ENCODE results near the gene ZNF652.
"Not testable (repeated sequence)": the region's sequence is repeated elsewhere in the genome, so short reads cannot be mapped to it uniquely, and the experiment has no call there.

ZNF652 gene

DNA sequence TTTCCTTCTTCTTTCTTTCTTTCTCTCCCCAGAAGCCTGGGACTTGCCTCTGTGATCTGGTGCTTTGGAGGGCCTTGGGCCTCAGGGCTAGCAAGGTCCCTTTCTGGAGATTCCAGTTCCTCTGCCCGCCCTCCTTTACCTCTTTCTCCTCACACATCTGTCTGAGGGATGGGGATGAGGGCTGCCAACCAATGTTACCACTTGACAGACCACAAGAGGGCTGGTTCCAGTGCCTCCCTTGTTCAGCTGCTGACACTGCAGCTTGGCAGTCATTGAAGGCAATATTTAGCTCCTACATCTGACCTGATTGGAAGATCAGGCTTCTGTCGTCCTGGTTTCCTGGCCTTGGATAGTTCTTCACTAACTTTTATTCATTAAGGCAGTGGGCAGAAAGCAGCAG is 3.6 kb upstream of the ZNF652 start:
- TF ChIP-seq CTCF (IDR thresholded peaks at IDR 0.05; ENCODE audit: low read depth, low read length, missing control alignments) = peak; percentile 40
- Histone ChIP-seq H3K27ac (no peak overlapping the region), H3K36me3 (replicated peaks) (no peaks in the 10 kb centered on the region), H3K27me3 (replicated peaks) (no peaks in the 10 kb centered on the region), H3K4me3 (ENCODE audit: low read depth, low read length) (no peak overlapping the region)
- in situ Hi-C loops (cut with HindIII; ENCODE audit: low pct_ligation_motif_present, low sequenced_read_pairs) = no loop called here
- DNase-seq = no peak

- DNase-seq; H3K27me3 ChIP-seq (replicated peaks); in situ Hi-C loops (cut with HindIII; ENCODE audit: low pct_ligation_motif_present, low sequenced_read_pairs); H3K36me3 ChIP-seq (replicated peaks); H3K4me3 ChIP-seq (ENCODE audit: low read depth, low read length); H3K27ac ChIP-seq: not testable (repeated sequence)
These were observed 3.1 kb upstream of the ZNF652 start for GRCh38 chr17:49365126-49365525.

GRCh38 chr17:49364119-49364518 is 2.1 kb upstream of the ZNF652 start:
- Histone ChIP-seq H3K27me3 (replicated peaks) (no peaks in the 10 kb centered on the region), H3K27ac (no peak overlapping the region), H3K4me3 (ENCODE audit: low read depth, low read length) (no peak overlapping the region), H3K36me3 (replicated peaks) (no peaks in the 10 kb centered on the region)
- no peak for DNase-seq
- in situ Hi-C loops (cut with HindIII; ENCODE audit: low pct_ligation_motif_present, low sequenced_read_pairs) = no loop called here
- TF ChIP-seq CTCF (IDR thresholded peaks at IDR 0.05; ENCODE audit: low read depth, low read length, missing control alignments) = no peak

GRCh38 chr17:49363251-49363650 is 1.2 kb upstream of the ZNF652 start:
- Histone ChIP-seq H3K36me3 (replicated peaks) (no peaks in the 10 kb centered on the region), H3K27me3 (replicated peaks) (no peaks in the 10 kb centered on the region), H3K27ac (no peak overlapping the region), H3K4me3 (ENCODE audit: low read depth, low read length) (no peak overlapping the region)
- in situ Hi-C loops (cut with HindIII; ENCODE audit: low pct_ligation_motif_present, low sequenced_read_pairs) = no loop called here
- DNase-seq = no peak
- TF ChIP-seq CTCF (IDR thresholded peaks at IDR 0.05; ENCODE audit: low read depth, low read length, missing control alignments) = no peak

GRCh38 chr17:49362723-49363117 is 670 bp upstream of the ZNF652 start:
- Histone ChIP-seq H3K36me3 (replicated peaks) (no peaks in the 10 kb centered on the region), H3K4me3 (ENCODE audit: low read depth, low read length) (peak overlapping the region; percentile 90), H3K27me3 (replicated peaks) (no peaks in the 10 kb centered on the region), H3K27ac (no peak overlapping the region)
- TF ChIP-seq CTCF (IDR thresholded peaks at IDR 0.05; ENCODE audit: low read depth, low read length, missing control alignments) = no peak
- in situ Hi-C loops (cut with HindIII; ENCODE audit: low pct_ligation_motif_present, low sequenced_read_pairs) = no loop called here
- no peak for DNase-seq

GRCh38 chr17:49361129-49361901 is 735 bp downstream of the ZNF652 start:
- TF ChIP-seq CTCF (IDR thresholded peaks at IDR 0.05; ENCODE audit: low read depth, low read length, missing control alignments) = no peak
- no peaks in the 10 kb centered on the region for H3K36me3 ChIP-seq (replicated peaks)
- peak overlapping the region; percentile 90 for H3K4me3 ChIP-seq (ENCODE audit: low read depth, low read length)
- H3K27me3 ChIP-seq (replicated peaks) = no peaks in the 10 kb centered on the region
- in situ Hi-C loops (cut with HindIII; ENCODE audit: low pct_ligation_motif_present, low sequenced_read_pairs) = no loop called here
- DNase-seq = no peak
- H3K27ac ChIP-seq = peak overlapping the region; percentile 39
